B cell (primary cell): ENCODE measurements around the gene SEL1L. TPM values are rescaled to one million over a fixed set of nuclear protein-coding genes. Genes with fewer than 3 reads are reported as not detected.
"Not testable (repeated sequence)": the region's sequence is repeated elsewhere in the genome, so short reads cannot be mapped to it uniquely, and the experiment has no call there.

Experiments used
- ATAC-seq: fragments of 200-7000 bp; cut with Tn5 transposase; one replicate; pipeline ENCODE4 v1.10.0; 2021; ENCODE audit warnings: low read depth, mild to moderate bottlenecking, moderate number of reproducible peaks, moderate library complexity
- CTCF ChIA-PET: fragments of 350-600 bp; sonication (Branson Sonifier 250); formaldehyde crosslinking; loops from one replicate; lab custom pipeline; 2021; ENCODE audit warnings: antibody characterized with exemption, inconsistent platforms; lab: Charles Lee
- POLR2A ChIA-PET: fragments of 350-600 bp; sonication (Branson Sonifier 250); formaldehyde crosslinking; loops from one replicate; lab custom pipeline; 2021; ENCODE audit warnings: antibody characterized with exemption; lab: Charles Lee
- DNase-seq: peaks from one replicate; pipeline ENCODE4 v3.0.0; 2013
- H2AFZ ChIP-seq: 2 replicates; pipeline ENCODE4 v1.6.1; 2012; ENCODE audit warnings: mild to moderate bottlenecking, low read depth, low read length; ENCODE audit not compliant: insufficient read depth, poor library complexity, severe bottlenecking
- H3K27ac ChIP-seq, 2 donors: 1 replicate in 1 of 2; 2 replicates in 1 of 2; pipeline ENCODE4 v1.5.1; 2012 to 2013; ENCODE audit warnings: low read length in 2 of 2, mild to moderate bottlenecking in 2 of 2, moderate library complexity in 1 of 2
- H3K27me3 ChIP-seq, 4 experiments: fragments of 200-600 bp in 1 of 4; sonication (generic) in 1 of 4; replicated peaks in 1 of 4; 1 replicate in 2 of 4; 2 replicates in 2 of 4; pipeline versions ENCODE4 v1.6.1 to v1.7.0; 2013 to 2016; ENCODE audit warnings: low read length in 3 of 4, mild to moderate bottlenecking in 2 of 4, mixed read lengths in 1 of 4, moderate library complexity in 1 of 4; ENCODE audit not compliant: insufficient read depth in 4 of 4, control insufficient read depth in 3 of 4; ENCODE audit errors: control extremely low read depth in 1 of 4
- H3K36me3 ChIP-seq, 2 experiments: replicated peaks in 1 of 2; 1 replicate in 1 of 2; 2 replicates in 1 of 2; pipeline versions ENCODE4 v1.6.1 to v1.7.1; 2013; ENCODE audit warnings: low read length in 1 of 2; ENCODE audit not compliant: insufficient read depth in 2 of 2, control insufficient read depth in 1 of 2; ENCODE audit errors: control extremely low read depth in 1 of 2, extremely low read depth in 1 of 2
- H3K4me1 ChIP-seq, 2 donors: fragments of 200-600 bp in 1 of 2; sonication (generic) in 1 of 2; 1 replicate in 1 of 2; 2 replicates in 1 of 2; pipeline versions ENCODE4 v1.5.1 to v1.6.1; 2013 to 2017; ENCODE audit warnings: low read length in 2 of 2; ENCODE audit not compliant: control insufficient read depth in 2 of 2, insufficient read depth in 2 of 2
- H3K4me2 ChIP-seq: replicated peaks from 2 replicates; pipeline ENCODE3; 2012; ENCODE audit warnings: mild to moderate bottlenecking, low read depth, low read length; ENCODE audit not compliant: poor library complexity, severe bottlenecking
- H3K4me3 ChIP-seq, 5 experiments: fragments of 200-600 bp in 1 of 5; sonication (generic) in 1 of 5; 1 replicate in 3 of 5; 2 replicates in 2 of 5; pipeline versions ENCODE4 v1.5.1 to v1.7.0; 2011 to 2016; ENCODE audit warnings: low read length in 4 of 5, mild to moderate bottlenecking in 4 of 5, low read depth in 2 of 5, control low read depth in 1 of 5, moderate library complexity in 1 of 5; ENCODE audit not compliant: insufficient read depth in 1 of 5; ENCODE audit errors: control extremely low read depth in 1 of 5, extremely low read depth in 1 of 5
- H3K79me2 ChIP-seq: fragments of 200-600 bp; sonication (generic); one replicate; pipeline ENCODE4 v1.6.0; 2016; ENCODE audit warnings: low read length; ENCODE audit not compliant: control insufficient read depth, insufficient read depth
- H3K9ac ChIP-seq: fragments of 200-600 bp; sonication (generic); 2 replicates; pipeline ENCODE4 v1.6.1; 2017; ENCODE audit warnings: mild to moderate bottlenecking, low read length, moderate library complexity
- H3K9me3 ChIP-seq, 3 donors: one replicate each; pipeline versions ENCODE4 v1.6.1 to v1.7.1; 2013; ENCODE audit warnings: low read length in 2 of 3; ENCODE audit not compliant: control insufficient read depth in 2 of 3, insufficient read depth in 1 of 3; ENCODE audit errors: control extremely low read depth in 1 of 3
- H4K20me1 ChIP-seq: 2 replicates; pipeline ENCODE4 v1.6.0; 2012; ENCODE audit warnings: mild to moderate bottlenecking, low read length; ENCODE audit not compliant: insufficient read depth, control insufficient read depth, poor library complexity, severe bottlenecking
- H3K27ac Mint-ChIP-seq: one replicate; pipeline ENCODE4 v1.8.0; 2021; ENCODE audit warnings: mixed read lengths
- H3K27me3 Mint-ChIP-seq: one replicate; pipeline ENCODE4 v1.8.0; 2021; ENCODE audit warnings: mixed read lengths
- H3K4me1 Mint-ChIP-seq: one replicate; pipeline ENCODE4 v1.8.0; 2021; ENCODE audit warnings: mixed read lengths
- H3K4me3 Mint-ChIP-seq: one replicate; pipeline ENCODE4 v1.8.0; 2021; ENCODE audit warnings: mixed read lengths
- H3K9me3 Mint-ChIP-seq: one replicate; pipeline ENCODE4 v1.8.0; 2022; ENCODE audit warnings: mixed read lengths; ENCODE audit not compliant: insufficient read depth
- EZH2 ChIP-seq: IDR thresholded peaks from 2 replicates; pipeline ENCODE4 v1.6.1; 2012; ENCODE audit warnings: borderline replicate concordance, low read depth, mild to moderate bottlenecking, moderate library complexity, low read length; ENCODE audit not compliant: insufficient read depth, poor library complexity, severe bottlenecking
- WGBS: methylation state at CpG from one replicate; pipeline ENCODE4 v1.1.5; 2013; ENCODE audit warnings: missing lambda C conversion rate; ENCODE audit not compliant: insufficient coverage; 5-methylcytosine and 5-hydroxymethylcytosine counted together
- intact Hi-C: fragments of 100-400 bp; cut with micrococcal nuclease; formaldehyde crosslinking; loops from one replicate; pipeline ENCODE4 v1.10.0; 2022
- polyA plus RNA-seq: library from polyadenylated mRNA; depleted of rRNA; stranded (reverse); fragments of >200 nt; gene quantifications from 2 replicates; pipeline ENCODE4 v1.2.3, GENCODE V29; 2012
- total RNA-seq, 2 donors: library from RNA; stranded (reverse); fragments of 120-200 nt in 1 of 2; gene quantifications; 1 replicate in 1 of 2; 2 replicates in 1 of 2; pipeline versions ENCODE4 v1.2.3 to v1.2.4, GENCODE V29; 2013 to 2022
- TF ChIP-seq, protein P1 (sequence below): fragments of 200-600 bp; IDR thresholded peaks from one replicate; pipeline ENCODE4 v1.8.0; 2022; ENCODE audit warnings: antibody characterized with exemption, mild to moderate bottlenecking

SEL1L gene
- total and polyA plus RNA-seq, 2 donors (not counting 1 experiment from before 2014, with no cell fraction given) = 7.3 to 50.0 TPM

DNA sequence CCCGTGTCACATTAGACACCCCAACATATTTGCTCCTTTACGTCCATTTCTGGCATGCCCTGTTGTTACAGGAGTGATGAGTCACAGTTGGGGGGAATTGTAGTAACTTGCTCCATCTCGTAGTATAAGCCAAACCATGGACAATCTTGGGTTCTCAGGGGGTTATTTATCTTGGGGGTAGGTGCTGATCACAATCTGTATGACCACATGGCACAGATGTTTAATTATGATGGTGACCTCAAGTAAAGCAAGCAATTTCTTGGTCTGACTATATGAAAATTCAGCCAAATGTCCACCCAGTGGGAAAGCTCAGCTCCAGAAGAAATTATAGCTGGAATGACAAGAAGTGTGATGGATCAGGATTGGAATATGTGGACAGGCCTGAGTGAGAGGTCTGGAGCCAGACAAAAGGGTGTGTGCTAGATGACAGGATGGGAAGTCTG lies 101.4 kb downstream of the SEL1L start:
- no peaks in the 10 kb centered on the region for H3K79me2 ChIP-seq
- Mint-ChIP-seq H3K4me3 (no peak overlapping the region), H3K9me3 (no peaks in the 10 kb centered on the region), H3K27me3 (peaks cover 60% of the 10 kb centered on the region), H3K4me1 (peaks cover 11% of the 10 kb centered on the region), H3K27ac (no peak overlapping the region)
- ChIA-PET CTCF (no interaction called here), POLR2A (no interaction called here)
- ATAC-seq (no peak), DNase-seq (no peak)
- peaks cover 15 to 16% of the 10 kb centered on the region in 2 donors for H3K4me1 ChIP-seq
- no peak overlapping the region for H3K9ac ChIP-seq
- TF ChIP-seq, protein P1, sequence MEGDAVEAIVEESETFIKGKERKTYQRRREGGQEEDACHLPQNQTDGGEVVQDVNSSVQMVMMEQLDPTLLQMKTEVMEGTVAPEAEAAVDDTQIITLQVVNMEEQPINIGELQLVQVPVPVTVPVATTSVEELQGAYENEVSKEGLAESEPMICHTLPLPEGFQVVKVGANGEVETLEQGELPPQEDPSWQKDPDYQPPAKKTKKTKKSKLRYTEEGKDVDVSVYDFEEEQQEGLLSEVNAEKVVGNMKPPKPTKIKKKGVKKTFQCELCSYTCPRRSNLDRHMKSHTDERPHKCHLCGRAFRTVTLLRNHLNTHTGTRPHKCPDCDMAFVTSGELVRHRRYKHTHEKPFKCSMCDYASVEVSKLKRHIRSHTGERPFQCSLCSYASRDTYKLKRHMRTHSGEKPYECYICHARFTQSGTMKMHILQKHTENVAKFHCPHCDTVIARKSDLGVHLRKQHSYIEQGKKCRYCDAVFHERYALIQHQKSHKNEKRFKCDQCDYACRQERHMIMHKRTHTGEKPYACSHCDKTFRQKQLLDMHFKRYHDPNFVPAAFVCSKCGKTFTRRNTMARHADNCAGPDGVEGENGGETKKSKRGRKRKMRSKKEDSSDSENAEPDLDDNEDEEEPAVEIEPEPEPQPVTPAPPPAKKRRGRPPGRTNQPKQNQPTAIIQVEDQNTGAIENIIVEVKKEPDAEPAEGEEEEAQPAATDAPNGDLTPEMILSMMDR = no peak
- no peak for TF ChIP-seq EZH2
- H3K27ac ChIP-seq = no peak overlapping the region
- intact Hi-C loops = no loop called here
- H3K27me3 ChIP-seq = peaks cover 0 to 49% (median 36%) of the 10 kb centered on the region in 4 experiments
- peaks cover 0 to 11% (median 0%) of the 10 kb centered on the region in 3 donors for H3K9me3 ChIP-seq
- no peak overlapping the region for H3K4me2 ChIP-seq
- no peak overlapping the region for H2AFZ ChIP-seq
- no peaks in the 10 kb centered on the region for H4K20me1 ChIP-seq
- H3K4me3 ChIP-seq = no peak overlapping the region
- WGBS = 40% methylated on average over 1 of the region's 3 CpGs
- no peaks in the 10 kb centered on the region for H3K36me3 ChIP-seq

DNA sequence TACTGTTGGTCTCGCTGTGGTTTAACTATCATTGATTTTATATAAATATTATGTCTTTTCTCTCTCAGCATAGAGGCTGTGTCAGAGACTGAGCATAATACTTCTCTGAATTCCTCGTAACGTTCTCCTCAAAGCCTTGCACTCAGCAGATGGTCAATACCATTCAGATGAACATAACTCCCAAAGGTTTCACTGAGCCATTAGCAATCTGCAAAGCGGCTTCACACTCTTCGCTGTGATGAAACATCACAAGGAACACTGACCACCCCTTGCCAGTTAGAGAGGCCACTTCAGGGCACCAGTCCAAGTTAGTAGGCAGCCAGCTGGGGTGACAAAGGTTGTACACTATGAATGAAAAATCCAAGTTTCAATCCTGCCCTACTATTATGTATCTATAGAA lies 103.4 kb downstream of the SEL1L start:
- CTCF ChIA-PET = no interaction called here
- WGBS = 97% methylated on average over 3 of the region's 5 CpGs
- TF ChIP-seq, protein P1 = no peak
- TF ChIP-seq EZH2 = no peak
- Histone ChIP-seq H3K9ac (no peak overlapping the region), H3K79me2 (no peaks in the 10 kb centered on the region), H3K4me1 (peaks cover 2 to 4% of the 10 kb centered on the region in 2 donors), H3K27me3 (peaks cover 0 to 36% (median 25%) of the 10 kb centered on the region in 4 experiments), H3K9me3 (peaks cover 0 to under 1% (median 0%) of the 10 kb centered on the region in 3 donors), H2AFZ (no peak overlapping the region), H3K4me3 (no peak overlapping the region), H3K36me3 (no peaks in the 10 kb centered on the region), H4K20me1 (no peaks in the 10 kb centered on the region), H3K27ac (no peak overlapping the region), H3K4me2 (no peak overlapping the region)
- intact Hi-C loops = no loop called here
- no peak for DNase-seq
- Mint-ChIP-seq H3K27me3 (peaks cover 61% of the 10 kb centered on the region), H3K4me3 (no peak overlapping the region), H3K4me1 (peaks cover under 1% of the 10 kb centered on the region), H3K27ac (no peak overlapping the region), H3K9me3 (no peaks in the 10 kb centered on the region)
- POLR2A ChIA-PET = no interaction called here
- no peak for ATAC-seq

DNA sequence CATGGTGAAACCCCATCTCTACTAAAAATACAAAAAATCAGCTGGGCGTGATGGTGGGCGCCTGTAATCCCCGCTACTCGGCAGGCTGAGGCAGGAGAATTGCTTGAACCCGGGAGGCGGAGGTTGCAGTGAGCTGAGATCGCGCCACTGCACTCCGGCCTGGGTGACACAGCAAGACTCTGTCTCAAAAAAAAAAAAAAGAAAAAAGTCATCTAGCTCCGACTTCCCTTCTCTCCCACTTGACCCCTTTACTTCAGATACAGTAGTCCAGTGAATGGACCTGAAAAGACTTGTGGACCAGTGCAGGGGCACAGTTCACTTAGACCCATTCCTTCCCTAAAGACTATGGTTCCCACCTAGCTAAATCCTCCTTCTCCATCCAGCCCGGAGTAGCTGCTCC lies 103.9 kb downstream of the SEL1L start:
- H3K27me3 ChIP-seq = peaks cover 0 to 33% (median 20%) of the 10 kb centered on the region in 4 experiments
- POLR2A ChIA-PET, H3K27ac Mint-ChIP-seq, CTCF ChIA-PET, H3K79me2 ChIP-seq, H3K4me1 Mint-ChIP-seq, ATAC-seq, intact Hi-C loops, H3K36me3 ChIP-seq, H3K9me3 ChIP-seq, H3K4me3 Mint-ChIP-seq, H3K9ac ChIP-seq, H3K27ac ChIP-seq, H3K4me1 ChIP-seq, H3K4me3 ChIP-seq, H4K20me1 ChIP-seq, H3K4me2 ChIP-seq, DNase-seq, H2AFZ ChIP-seq, H3K9me3 Mint-ChIP-seq: not testable (repeated sequence)
- H3K27me3 Mint-ChIP-seq = peaks cover 59% of the 10 kb centered on the region
- 91% methylated on average over 7 of the region's 11 CpGs for WGBS
